Astrocyte (in vitro differentiated cells and primary cell): Measurements from ENCODE around the gene PIH1D2. TPM values are rescaled to one million over a fixed set of nuclear protein-coding genes. Genes with fewer than 3 reads are reported as not detected.

Source experiments
- total RNA-seq: library from RNA; stranded (reverse); gene quantifications from 2 replicates; pipeline ENCODE4 v1.2.1, GENCODE V29; 2021

PIH1D2 gene
- total RNA-seq, 1 donor from 2014 or later = 1.0 TPM

Other genes starting within 250 kb of the PIH1D2 start
- 24.9 and 31.1 TPM in 2 replicates for gene ALG9, start 202.4 kb downstream of the PIH1D2 start, total RNA-seq
- gene FDXACB1, start 194.9 kb downstream of the PIH1D2 start, total RNA-seq = 1.7 and 2.6 TPM in 2 replicates
- 18.4 and 18.8 TPM in 2 replicates for gene CFAP68, start 194.5 kb downstream of the PIH1D2 start, total RNA-seq
- gene CRYAB, start 162.2 kb downstream of the PIH1D2 start, total RNA-seq = 4.1 and 5.7 TPM in 2 replicates
- not detected in 2 replicates for gene HSPB2, start 161.3 kb downstream of the PIH1D2 start, total RNA-seq
- 0.50 and 0.60 TPM in 2 replicates for gene C11orf52, start 155.1 kb downstream of the PIH1D2 start, total RNA-seq
- gene DIXDC1, start 136.7 kb downstream of the PIH1D2 start, total RNA-seq = 16.5 and 17.3 TPM in 2 replicates
- gene DLAT, start 48.6 kb downstream of the PIH1D2 start, total RNA-seq = 31.8 and 34.2 TPM in 2 replicates
- gene NKAPD1, start 282 bp upstream of the PIH1D2 start, total RNA-seq = 24.3 and 27.7 TPM in 2 replicates
- gene TIMM8B, start 12.7 kb upstream of the PIH1D2 start, total RNA-seq = 68.1 and 68.9 TPM in 2 replicates
- 45.2 and 46.5 TPM in 2 replicates for gene SDHD, start 12.9 kb upstream of the PIH1D2 start, total RNA-seq
- 2.1 and 5.3 TPM in 2 replicates for gene IL18, start 90.1 kb upstream of the PIH1D2 start, total RNA-seq
- not detected in 2 replicates for gene TEX12, start 93.4 kb upstream of the PIH1D2 start, total RNA-seq
- 0.48 and 0.62 TPM in 2 replicates for gene BCO2, start 101.5 kb upstream of the PIH1D2 start, total RNA-seq
- 61.0 and 64.6 TPM in 2 replicates for gene PTS, start 152.4 kb upstream of the PIH1D2 start, total RNA-seq
- gene PLET1, start 186.8 kb upstream of the PIH1D2 start, total RNA-seq = not detected in 2 replicates